Sigmoid colon (tissue), 3 donors: Measurements from ENCODE around the gene POC1B.

Experiments used
- POLR2A ChIP-seq, 2 donors: fragments of 450-650 bp; IDR thresholded peaks; one replicate each; pipeline ENCODE4 v1.6.1; 2016; ENCODE audit warnings: antibody characterized with exemption in 2 of 2, mild to moderate bottlenecking in 2 of 2, moderate library complexity in 2 of 2
- TF ChIP-seq, protein P1 (sequence below), 4 experiments: fragments of 450-650 bp in 3 of 4; fragments of 200-600 bp in 1 of 4; IDR thresholded peaks; one replicate each; pipeline ENCODE4 v1.5.1; 2016 to 2019; ENCODE audit warnings: antibody characterized with exemption in 4 of 4, mild to moderate bottlenecking in 3 of 4, moderate library complexity in 2 of 4

DNA sequence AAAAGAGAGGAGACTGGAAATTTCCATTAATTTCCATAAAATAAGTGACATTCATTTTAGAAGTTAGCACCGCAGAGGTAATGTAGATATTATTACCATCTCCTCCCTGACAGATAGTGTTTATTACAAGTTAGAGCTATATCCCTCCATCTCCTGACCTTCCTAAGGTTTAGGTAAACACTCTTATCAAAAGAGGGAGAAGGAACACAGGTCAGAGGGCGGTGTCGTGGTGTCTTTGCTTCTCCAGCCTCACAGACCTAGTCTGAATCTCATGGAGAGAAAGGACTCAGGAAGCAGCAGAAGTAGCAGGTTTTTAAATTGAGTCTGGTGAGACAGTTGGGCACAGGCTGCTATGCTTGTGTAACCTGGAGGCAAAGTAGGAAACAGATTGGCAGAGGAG lies 11.5 kb upstream of the POC1B start:
- no peak for TF ChIP-seq POLR2A (IDR thresholded peaks at IDR 0.05)
- TF ChIP-seq, protein P1, sequence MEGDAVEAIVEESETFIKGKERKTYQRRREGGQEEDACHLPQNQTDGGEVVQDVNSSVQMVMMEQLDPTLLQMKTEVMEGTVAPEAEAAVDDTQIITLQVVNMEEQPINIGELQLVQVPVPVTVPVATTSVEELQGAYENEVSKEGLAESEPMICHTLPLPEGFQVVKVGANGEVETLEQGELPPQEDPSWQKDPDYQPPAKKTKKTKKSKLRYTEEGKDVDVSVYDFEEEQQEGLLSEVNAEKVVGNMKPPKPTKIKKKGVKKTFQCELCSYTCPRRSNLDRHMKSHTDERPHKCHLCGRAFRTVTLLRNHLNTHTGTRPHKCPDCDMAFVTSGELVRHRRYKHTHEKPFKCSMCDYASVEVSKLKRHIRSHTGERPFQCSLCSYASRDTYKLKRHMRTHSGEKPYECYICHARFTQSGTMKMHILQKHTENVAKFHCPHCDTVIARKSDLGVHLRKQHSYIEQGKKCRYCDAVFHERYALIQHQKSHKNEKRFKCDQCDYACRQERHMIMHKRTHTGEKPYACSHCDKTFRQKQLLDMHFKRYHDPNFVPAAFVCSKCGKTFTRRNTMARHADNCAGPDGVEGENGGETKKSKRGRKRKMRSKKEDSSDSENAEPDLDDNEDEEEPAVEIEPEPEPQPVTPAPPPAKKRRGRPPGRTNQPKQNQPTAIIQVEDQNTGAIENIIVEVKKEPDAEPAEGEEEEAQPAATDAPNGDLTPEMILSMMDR (IDR thresholded peaks at IDR 0.05), result no peak
